Mesenteric fat pad (tissue), 1 donor: ENCODE measurements around the gene SLC1A3. TPM values are rescaled to one million over a fixed set of nuclear protein-coding genes. Genes with fewer than 3 reads are reported as not detected.

ENCODE experiments used
- DNase-seq: peaks from one replicate; pipeline ENCODE4 v3.0.0-alpha.2; 2020; ENCODE audit warnings: low spot score
- total RNA-seq: library from RNA; stranded (reverse); fragmentation: NEBNext Ultra II Directional; extraction: Animal tissue kit (Norgen Biotek cat#: 25700); gene quantifications from one replicate; pipeline ENCODE4 v1.2.1, GENCODE V29; 2021
- donor health status: DM: yes; HTN: yes; CAD: no.

Gene SLC1A3
- total RNA-seq, 1 donor from 2014 or later = 429 TPM

DNA sequence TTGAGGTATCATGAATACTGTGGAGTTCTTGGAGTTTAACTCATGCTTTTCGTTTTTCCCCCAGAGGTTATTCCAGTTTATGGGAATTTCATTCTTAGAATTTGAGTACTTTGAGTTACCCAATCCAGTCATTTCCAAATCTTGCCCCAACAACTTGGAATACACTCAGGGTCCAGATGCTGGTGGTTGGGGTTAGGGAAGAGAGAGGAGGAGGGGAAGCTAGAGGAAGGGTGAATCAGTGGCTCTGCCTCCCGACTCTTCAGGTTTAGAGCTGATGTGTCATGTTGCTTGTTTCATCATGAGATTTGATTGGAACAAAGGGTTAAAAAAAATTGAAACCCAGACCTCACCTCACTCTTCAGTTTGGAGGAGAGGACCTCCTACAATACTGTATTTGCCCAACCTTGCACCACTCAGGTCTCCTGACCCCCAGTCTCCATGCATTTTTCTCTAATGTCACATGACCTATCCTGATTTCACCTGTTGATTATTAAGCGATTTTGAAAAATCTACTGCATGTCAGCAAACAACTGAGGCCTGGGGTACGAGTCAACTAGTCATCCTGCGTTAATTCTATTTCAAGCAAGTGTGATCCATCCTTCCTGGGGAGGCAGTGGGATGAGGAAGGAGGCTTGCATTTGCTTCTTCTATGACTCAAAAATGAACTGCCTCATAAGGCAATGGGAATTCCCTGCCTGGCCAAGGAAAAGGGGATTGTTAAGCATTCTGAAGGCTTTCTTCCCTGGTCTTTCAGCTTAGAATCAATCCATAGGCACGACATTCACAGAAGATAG, 6.2 kb upstream of the SLC1A3 start:
- no peak for DNase-seq

DNA sequence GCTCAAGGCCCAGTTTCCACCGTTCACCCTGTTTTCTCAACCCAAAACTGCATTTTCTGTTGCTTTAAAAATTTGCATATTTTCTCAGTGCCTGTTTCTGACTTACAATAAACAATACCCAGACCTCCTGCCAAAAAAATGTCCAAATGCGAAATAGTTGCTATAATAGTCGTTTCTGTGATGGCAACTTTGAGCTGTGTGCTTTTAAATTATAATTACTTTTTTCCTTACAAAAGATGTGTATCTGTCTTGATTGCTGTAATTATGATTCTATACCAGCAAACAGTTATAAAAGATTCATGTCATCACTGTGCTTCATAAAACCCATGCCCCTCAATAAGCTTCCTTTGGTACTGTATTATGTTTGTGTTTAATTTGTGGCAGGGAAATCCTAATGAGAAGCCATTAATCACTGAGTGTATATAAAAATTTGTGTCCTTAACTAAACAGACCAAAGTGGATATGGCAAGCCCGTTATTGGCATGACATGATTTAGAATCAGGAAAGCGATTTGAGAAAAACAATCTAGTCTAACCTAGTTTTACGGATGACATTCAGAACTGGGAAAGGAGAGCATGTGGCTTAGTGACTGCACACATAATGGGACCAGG, 5.4 kb upstream of the SLC1A3 start:
- no peak for DNase-seq

DNA sequence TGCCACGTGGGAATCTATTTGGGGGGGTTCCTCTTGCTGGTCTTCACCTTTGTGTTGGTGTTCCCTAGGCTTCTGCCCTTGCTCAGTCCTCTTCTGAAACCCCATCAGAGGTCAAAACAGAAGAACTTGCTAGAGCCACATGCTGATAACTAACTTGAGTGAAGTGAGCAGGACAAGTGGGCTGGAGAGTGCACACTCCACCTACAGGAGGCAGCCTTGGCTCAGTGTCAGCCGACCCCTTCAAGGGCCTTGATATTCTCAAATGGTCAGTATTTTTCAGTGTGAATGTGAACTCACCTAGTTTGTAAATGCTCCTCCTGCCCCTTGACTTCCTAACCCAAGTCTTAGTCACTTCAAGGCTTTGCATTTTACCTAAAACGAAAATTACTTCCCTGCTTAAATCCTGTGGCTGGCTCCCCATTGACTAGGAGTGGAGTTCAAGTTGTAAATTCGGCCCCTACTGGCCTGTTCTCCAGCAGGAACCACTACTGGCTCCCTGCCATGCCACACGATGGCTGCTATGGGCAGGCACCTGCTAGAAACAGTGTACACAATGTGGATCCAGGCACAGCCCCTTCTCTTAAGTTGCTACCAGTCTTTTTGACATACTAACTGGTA, 3.6 kb upstream of the SLC1A3 start:
- no peak for DNase-seq

DNA sequence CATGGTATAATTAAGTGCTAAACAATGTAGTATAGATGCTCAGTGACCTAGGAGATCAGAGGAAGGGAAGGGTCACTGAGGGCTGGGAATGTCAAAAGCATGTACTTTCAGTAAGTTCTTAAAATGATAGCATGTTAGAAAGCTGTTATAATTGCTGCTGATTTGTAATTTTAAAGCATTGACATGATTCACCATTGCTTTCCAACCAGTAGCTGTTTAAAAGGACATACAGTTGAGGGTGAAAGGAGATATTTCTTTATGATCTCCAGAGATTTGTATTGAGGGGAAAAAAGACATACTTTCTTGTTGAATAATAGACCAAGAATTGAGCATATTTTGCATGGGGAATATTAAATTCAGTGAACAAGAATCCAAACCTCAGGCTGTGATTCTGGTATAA, 1.2 kb upstream of the SLC1A3 start:
- no peak for DNase-seq

DNA sequence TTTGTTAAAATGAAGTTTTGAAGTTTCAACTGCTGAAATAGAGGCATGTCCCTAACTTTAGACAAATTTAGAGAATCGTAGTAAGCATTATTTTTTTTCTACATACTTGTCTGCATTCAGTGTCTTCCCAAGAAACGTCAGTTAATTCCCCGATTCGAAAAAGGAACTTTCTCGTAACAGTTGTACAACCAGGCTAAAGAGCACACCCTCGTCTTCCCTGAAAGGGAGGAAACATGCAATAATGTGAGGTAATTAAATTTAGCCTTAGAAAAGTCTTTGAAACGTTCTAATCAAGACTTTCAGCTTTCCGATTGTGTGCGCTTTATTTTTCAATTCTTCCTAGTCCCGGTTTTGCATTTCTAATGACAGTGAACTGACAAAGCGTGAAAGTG, 374 bp upstream of the SLC1A3 start:
- DNase-seq = no peak

DNA sequence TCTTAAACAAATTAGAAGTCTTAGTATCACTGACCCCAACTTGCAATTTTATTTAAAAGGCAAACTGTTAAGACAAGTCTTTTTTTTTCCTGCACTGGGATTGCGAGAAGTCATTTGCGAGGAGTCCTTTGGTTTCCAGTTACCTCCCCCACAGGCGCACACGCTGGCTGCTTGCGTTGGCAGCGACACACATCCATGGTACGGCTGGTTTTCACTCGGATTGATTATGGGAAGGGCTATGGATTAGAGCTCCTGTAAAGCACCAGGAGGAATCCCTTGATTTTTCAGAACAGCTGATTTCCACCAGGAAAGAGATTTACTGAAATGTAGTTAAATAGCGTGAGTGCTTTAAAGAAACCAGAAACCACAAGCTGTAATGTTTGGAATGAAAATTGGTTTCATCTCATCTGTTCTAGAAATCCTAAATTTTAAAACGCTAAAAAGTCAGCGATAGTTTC, 737 bp downstream of the SLC1A3 start:
- DNase-seq = no peak

DNA sequence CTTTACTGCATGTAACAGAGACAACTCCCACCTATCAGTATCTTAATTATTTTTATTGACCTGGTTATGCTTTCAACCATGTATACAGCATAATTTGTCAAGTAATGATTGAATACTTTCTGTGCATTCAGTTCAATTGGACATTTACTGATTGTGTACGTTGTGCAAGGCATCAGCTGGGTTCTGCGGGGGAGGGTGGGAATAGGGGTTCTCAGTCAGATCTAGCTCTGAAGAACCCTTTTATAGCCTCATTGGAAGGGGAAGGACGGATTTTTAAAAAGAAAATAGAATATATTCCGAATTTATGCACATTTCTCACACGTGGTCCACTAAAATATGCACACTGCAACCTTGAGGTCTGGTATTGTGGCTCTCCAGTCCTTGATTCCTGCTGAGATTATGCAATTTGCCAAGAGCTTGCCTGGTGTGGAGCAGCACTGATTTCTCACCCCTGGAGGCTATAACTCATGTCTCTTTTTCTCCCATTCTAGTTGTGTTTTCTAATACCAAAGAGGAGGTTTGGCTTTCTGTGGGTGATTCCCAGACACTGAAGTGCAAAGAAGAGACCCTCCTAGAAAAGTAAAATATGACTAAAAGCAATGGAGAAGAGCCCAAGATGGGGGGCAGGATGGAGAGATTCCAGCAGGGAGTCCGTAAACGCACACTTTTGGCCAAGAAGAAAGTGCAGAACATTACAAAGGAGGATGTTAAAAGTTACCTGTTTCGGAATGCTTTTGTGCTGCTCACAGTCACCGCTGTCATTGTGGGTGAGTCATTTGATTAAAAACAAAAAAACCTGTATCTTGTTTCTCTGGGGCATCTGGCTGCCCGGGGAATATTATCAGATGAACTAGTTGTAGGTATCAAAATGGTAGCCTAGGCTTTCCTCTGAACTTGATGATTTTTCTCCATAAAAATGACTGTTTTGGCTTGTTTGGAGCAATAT, 1.7 kb downstream of the SLC1A3 start:
- no peak for DNase-seq

DNA sequence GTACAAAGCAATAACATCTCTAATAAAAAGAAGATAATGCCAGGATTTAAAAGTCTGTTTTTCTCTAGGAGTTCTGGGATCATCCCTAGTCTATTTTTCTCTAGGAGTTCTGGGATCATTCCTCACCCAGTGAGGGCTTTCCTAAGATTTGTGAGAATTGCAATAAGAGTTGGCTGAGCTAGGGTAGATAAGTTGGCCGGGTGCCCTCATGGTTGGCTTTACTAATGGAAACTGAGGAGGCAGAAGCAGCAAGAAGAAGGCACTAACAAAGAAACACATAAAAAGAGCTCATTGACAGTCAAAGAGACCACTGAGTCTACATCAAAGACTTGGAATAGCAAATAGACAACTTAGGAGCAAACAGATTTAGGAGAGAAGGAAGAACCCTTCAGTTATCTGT, 4.2 kb downstream of the SLC1A3 start:
- no peak for DNase-seq

DNA sequence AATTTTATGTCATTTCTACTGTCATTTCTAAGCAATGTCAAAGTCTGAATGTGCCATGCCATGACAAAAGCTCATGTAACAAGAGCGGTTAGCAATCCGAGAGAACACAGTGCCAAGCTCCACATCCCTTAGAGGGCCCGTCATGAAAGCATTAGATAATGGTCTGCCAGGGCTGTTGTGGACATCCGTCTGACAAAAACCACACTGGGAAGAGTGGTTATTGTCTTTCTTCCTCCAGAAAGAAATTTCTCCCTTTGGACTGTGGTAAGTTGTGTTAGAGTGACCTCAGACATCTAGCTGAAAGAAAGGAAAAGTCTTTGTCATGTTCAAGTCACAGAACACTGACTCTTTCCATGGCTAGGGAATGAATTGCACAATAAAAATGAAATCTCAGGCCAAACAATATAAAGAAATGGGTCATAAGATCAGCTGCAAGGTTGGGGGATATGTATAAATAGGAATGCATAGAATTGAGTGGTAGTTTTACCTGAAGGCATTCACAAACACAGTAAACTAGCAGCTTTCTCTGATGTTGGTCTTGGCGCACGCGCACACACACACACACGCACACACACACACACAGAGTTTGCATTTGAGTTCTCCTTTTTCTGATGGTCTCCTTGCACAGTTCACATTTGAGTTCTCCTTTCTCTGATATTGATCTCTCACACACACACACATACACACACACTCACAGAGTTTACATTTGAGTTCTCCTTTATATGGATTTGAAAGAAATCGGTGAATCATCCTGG, 5.3 kb downstream of the SLC1A3 start:
- no peak for DNase-seq

DNA sequence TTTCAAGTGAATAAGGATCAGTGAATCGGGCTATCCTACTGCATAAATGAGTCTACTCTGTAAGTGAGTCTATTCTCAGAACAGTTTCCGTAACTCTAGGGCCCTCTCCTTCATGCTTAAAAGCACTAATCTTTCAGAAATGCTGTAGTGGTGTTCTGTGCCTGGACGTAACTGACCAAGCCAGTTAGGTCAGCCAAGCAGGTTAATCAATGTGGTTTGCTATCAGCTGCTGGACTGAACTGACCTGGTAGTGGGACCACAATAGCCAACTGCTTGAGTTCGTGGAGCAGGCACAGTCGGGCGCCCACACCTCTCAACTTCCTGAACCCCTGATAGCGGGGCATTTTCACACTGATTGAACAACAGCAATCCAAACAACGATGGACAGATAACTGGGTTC, 6.8 kb downstream of the SLC1A3 start:
- no peak for DNase-seq

DNA sequence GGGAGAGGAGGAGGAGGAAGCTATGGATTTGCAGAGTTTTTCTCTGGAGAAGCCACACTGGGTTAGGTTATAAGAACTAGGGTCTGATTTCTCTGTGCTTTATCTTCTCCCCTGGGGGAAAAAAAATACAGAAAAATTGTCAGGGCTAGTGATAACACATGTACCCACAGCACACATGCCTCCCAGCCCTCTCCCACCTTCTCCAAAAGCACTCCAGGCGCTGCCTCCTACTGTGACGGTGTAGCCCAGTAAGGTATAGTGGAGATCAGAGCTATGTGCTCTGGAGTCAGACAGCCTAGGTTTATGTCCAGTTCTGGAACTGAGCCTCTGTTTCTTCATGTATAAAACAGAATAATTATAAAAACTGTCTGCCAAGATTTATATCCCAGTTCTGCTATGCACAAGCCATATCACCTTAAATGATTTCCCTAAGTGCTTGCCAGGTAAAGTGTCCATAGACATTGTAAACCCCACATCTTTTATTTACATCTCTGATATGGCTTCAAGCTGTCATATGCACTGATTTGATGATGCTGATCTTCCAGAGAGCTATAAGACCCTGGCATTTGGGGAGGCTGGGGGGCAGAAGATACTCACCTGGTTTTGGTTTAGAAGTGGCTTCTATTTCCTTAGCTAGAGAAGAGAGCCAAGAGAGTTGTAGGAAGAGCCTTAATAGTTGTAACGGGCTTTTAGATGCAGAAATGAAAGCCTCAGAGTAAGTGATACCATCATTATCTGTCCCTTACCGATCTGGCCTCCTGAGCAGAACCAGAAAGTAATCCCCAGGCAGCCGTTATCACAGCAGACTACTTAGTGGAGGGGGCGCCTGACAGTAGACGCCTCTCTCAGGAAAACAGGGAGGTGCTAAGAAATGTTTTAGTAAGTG, 7.6 kb downstream of the SLC1A3 start:
- DNase-seq = no peak

DNA sequence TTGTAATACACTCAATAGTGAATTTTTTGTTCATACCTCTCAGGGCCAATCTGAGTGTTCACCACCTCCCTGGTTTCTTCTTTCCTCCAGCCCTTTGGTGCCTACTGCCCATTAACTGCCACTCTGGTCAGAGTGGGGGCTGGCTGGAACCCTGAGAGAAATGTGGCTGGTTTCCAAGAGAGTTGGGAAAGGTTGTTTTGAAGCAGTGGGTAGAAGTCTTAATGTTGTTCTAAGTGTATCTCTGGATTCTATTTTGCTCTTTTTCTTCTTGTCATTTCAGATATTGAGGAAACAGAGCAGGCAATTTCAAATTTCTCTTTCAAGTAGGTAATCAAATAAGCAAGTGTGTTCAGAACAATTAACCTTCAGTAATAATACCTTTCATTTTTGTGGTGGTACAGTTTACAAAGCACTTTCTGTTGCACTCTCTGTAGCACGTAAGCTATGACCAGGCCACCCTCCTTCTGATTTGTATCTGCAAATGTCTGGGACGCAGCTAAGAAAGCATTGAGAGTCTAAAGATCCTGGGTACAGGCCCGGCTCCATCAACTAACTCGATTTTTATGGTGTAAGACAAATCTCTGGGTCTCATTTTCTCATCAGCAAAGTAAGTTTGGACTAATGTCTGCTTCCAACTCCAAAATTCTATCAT, 8.4 kb downstream of the SLC1A3 start:
- no peak for DNase-seq

DNA sequence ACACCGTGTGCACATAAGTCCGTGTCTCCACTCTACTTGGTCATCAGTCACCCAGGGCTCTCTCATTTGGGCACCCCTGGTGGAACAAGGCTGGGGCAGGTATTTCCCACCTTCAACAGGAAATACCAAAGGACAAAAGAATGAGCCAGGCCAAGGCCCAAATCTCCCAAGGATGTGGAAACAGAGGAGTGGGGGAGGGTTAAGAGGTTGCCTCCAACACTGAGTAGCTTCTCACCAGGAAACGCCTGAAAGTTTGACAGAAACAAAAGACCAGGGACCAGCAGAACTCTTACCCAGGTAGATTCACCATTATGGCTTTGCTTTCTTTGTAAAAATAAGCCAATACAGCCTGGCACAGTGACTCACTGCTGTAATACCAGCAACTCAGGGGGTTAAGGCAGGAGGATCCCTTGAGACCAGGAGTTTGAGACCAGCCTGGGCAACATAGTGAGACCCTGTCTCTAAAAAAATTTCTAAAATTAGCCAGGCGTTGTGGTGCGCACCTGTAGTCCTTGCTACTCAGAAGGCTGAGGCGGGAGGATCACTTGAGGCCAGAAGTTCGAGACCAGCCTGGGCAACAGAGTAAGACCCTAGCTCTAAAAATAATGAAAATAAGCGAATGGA, 12.7 kb downstream of the SLC1A3 start:
- DNase-seq = no peak

DNA sequence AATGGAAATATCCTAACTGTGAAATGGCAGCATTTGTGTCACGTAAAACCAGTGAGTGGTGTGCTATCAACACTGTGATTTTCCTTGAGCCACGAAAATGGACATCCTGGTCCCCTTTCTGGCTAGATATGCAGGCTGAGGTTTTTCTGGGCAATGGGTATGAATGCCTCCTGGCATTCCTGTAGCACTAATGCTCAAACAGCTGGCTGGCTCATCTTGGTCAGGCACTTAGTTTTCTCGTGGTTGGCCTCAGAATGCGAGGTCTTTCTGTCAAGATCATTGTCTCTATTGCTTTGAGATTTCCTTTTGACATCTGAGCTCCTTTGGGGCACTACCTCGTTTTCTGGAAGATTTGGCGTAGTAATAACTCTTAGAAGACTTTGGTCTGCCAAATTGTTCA, 15.6 kb downstream of the SLC1A3 start:
- no peak for DNase-seq

DNA sequence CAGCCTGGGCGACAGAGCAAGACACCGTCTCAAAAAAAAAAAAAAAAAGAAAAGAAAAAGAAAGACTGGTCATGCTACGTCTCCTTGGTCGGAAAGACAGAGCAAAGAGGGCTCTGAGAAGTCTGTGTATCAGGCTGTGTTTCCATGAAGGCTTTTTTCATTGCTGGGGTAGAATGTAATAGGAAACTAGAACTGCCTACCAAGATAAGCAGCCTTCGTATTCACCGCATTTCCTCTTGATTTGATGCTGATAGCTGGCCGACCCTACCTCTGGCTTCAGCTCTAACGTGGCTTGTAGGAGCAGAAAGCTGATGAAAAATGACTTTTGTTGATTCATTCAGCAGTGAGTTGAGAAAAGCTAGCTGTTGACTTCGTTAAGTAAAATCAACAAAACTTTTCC, 17.4 kb downstream of the SLC1A3 start:
- DNase-seq = no peak

DNA sequence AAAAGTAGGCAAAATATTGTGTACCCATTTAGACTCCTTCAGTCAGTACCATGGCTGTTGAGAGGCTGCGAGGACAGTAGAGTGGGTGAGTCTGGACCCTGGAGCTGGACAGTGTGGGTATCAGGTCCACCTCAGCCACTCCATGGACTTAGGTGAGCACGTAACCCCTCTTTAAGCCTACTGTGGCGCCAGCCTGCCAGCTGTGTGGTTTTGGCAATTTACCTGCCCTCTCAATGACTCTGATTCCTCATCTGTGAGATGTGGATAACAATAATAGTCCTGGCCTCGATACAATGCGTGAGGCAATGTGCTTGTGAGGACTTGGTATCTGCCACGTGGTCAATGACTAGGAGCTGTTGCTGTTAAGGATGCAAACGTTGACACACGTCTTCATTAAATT, 17.9 kb downstream of the SLC1A3 start:
- DNase-seq = no peak

DNA sequence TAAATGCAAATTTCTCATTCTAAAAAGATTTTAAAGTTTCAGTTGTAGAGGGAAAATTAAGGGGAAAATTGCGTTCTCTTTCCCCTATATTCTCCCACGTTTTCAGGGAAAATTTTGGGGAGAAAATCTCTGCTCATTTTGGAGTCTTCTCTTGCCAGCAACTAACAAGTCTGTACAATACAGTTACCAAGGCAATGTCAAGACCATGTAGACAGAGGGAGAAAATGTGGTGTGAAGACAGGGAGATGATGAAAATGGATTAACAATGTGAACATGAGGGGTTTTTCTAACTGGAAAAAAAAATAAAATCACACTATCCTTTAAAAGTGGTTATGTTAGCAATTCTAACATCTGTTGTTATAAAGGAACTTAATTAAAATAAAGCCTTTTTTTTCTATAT, 22.3 kb downstream of the SLC1A3 start:
- DNase-seq = no peak

DNA sequence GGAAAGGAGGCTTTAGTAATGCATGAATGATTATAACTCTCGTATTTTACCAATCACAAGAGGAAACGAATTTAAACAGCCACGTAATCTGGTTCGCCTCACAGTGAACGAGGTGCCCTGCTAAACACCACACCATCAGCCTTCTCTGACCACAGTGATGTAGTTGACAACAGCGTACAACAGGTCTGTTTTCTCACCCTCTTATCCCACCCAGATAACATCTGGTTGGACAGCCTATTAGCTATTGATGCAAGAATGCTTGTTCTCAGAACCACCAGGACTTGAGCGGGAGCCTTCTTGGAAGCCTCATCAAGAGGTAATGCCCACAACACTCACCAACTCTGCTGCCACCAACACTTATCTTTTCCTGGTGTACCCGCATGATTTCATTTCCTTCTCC, 23.3 kb downstream of the SLC1A3 start:
- DNase-seq = no peak
